Lower leg skin (tissue), 4 donors: Measurements from ENCODE around the gene LRP6. TPM values are rescaled to one million over a fixed set of nuclear protein-coding genes. Genes with fewer than 3 reads are reported as not detected.

Experiments
- DNase-seq, 2 donors: peaks; one replicate each; pipeline ENCODE4 v3.0.0-alpha.2; 2019; ENCODE audit warnings: low spot score in 2 of 2
- H3K4me3 ChIP-seq: fragments of 200-600 bp; sonication (generic); 2 replicates; pipeline ENCODE4 v1.5.1; 2017; ENCODE audit warnings: mild to moderate bottlenecking, low read depth; ENCODE audit not compliant: poor library complexity, severe bottlenecking
- CTCF ChIP-seq, 3 donors: fragments of 450-650 bp; IDR thresholded peaks; one replicate each; pipeline ENCODE4 v1.5.1; 2016; ENCODE audit warnings: antibody characterized with exemption in 3 of 3, mild to moderate bottlenecking in 3 of 3, moderate library complexity in 2 of 3
- POLR2A ChIP-seq, 2 donors: fragments of 450-650 bp; IDR thresholded peaks; one replicate each; pipeline ENCODE4 v1.6.1; 2016 to 2017; ENCODE audit warnings: antibody characterized with exemption in 2 of 2, mild to moderate bottlenecking in 1 of 2, moderate library complexity in 1 of 2
- WGBS, 2 donors: methylation state at CpG; one replicate each; pipeline ENCODE4 v1.1.5; 2018; 5-methylcytosine and 5-hydroxymethylcytosine counted together
- intact Hi-C: fragments of 100-400 bp; cut with DNase I; formaldehyde crosslinking; loops from one replicate; pipeline ENCODE4 v1.15.0; 2023; ENCODE audit warnings: low total_unique reads
- total RNA-seq, 4 donors: library from RNA; depleted of rRNA; stranded (reverse); fragments of >200 nt; gene quantifications; one replicate each; pipeline ENCODE4 v1.1.0, GENCODE V29; 2016

The LRP6 gene
- total RNA-seq, 4 donors from 2014 or later: 19.6 to 37.3 (median 26.1) TPM

DNA sequence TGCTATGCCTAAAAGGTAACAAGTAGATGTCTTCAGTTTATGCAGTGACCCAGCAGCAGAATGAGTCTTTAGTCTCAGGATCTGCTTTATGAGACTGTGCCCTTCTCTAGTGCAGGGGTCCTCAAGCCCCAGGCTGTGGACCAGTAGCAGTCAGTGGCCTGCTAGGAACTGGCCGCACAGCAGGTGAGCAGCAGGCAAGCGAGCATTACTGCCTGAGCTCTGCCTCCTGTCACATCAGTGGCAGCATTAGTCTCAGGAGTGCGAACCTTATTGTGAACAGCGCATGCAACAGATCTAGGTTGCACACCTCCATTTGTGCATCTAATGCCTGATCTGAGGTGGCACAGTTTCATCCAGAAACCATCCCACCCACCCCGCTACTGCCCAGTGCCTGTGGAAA lies 38.4 kb downstream of the LRP6 start:
- DNase-seq: no peak
- intact Hi-C loops: no loop called here

DNA sequence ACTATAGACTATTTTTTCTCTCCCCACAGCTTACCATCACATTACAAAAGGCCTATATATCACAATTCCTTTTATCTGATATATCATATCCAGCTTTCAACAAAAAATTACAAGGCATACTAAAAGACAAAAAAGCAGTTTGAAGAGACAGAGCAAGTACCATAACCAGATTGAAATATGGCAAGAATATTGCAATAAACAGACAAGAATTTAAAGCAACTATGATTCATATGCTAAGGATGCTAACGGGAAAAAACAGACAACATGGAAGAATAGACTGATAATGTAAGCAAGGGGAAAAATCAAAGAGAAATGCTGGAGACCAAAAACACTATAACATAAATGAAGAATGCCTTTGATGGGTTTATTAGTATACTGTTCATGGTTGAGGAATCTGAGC lies 40.7 kb downstream of the LRP6 start:
- TF ChIP-seq CTCF (IDR thresholded peaks at IDR 0.05): no peak
- no peak for TF ChIP-seq POLR2A (IDR thresholded peaks at IDR 0.05)
- WGBS, 2 donors: 81 to 95% methylated on average over 1 of the region's 1 CpG
- intact Hi-C loops: no loop called here

More for the DNA sequence above, 38.4 kb downstream of the LRP6 start:
- no peak for TF ChIP-seq CTCF (IDR thresholded peaks at IDR 0.05)
- no peak for TF ChIP-seq POLR2A (IDR thresholded peaks at IDR 0.05)
- H3K4me3 ChIP-seq: no peak overlapping the region
- 97% methylated on average over 5 of the region's 5 CpGs for WGBS, 2 donors

DNA sequence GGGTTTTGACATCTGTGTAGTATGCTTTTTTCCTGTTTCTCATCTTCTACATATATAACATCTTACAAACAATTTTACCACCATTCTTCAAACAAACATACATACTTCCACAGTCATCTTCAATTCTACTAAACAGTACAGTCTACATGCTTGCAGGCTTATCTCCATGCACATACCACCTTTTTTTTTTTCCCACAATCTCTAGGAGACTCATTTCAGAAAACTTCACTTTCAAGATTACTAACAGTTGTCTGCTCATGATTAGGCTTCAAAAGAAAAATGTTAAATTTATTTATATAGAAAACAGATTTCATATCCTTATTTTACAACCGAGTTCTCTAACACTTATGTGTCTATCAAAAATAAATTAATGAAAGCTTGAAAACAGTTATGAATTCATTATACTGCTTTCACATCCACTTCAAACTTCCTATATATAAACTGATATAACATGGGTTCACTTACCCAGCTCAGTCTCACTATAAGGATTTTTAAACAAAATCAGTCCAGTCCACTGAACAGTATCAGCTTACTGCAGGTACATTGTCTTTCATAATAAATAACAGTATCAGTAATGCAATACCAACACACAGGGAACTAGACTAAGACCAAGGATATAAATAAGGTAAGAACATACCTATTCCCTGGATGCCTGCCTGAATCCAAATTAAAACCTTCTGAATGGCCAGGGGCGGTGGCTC lies 42.5 kb downstream of the LRP6 start:
- DNase-seq: no peak
- intact Hi-C loops: no loop called here
- no peak overlapping the region for H3K4me3 ChIP-seq
- WGBS, 2 donors: 79 to 80% methylated on average over 2 of the region's 2 CpGs
- TF ChIP-seq POLR2A (IDR thresholded peaks at IDR 0.05): no peak
- no peak for TF ChIP-seq CTCF (IDR thresholded peaks at IDR 0.05)

More for the DNA sequence above, 40.7 kb downstream of the LRP6 start:
- no peak for DNase-seq
- H3K4me3 ChIP-seq: no peak overlapping the region

GRCh38 chr12:12221560-12221959 lies 45.3 kb downstream of the LRP6 start:
- 83 to 85% methylated on average over 2 of the region's 2 CpGs for WGBS, 2 donors
- H3K4me3 ChIP-seq: no peak overlapping the region
- no peak for DNase-seq
- intact Hi-C loops: no loop called here
- TF ChIP-seq POLR2A (IDR thresholded peaks at IDR 0.05) (no peak), CTCF (IDR thresholded peaks at IDR 0.05) (no peak)

DNA sequence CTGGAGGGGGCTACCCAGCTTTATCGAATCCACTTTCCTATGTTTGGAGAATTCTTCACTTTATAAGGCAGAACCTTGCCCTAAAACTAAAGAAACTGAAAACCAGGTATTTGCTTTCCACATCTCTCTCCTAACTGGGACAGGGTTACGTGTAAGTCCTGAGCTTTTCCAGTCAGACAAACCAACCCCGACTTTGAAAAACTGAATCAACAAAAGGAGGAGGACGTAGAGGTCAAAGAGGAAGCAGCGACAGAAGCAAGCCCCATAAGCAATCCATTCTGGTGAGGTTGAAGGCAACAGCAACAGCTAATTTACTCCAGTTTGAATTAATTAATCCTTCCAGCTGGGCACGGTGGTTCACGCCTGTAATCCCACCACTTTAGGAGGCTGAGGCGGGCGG lies 47.2 kb downstream of the LRP6 start:
- no peak for DNase-seq
- no peak for TF ChIP-seq POLR2A (IDR thresholded peaks at IDR 0.05)
- TF ChIP-seq CTCF (IDR thresholded peaks at IDR 0.05): no peak
- intact Hi-C loops: no loop called here
- H3K4me3 ChIP-seq: no peak overlapping the region
- WGBS, 2 donors: 91 to 96% methylated on average over 9 of the region's 9 CpGs

DNA sequence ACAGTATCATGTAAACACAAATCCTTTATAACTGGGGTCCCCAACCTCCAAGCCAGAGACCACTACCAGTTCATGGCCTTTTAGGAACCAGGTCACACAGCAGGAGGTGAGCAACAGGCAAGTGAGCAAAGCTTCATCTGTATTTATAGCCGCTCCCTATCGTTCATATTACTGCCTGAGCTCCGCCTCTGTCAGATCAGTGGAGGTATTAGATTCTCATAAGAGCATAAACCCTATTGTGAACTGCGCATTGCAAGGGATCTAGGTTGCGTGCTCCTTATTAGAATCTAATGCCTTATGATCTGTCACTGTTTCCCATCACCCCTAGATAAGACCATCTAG lies 49.9 kb downstream of the LRP6 start:
- WGBS, 2 donors: 84 to 86% methylated on average over 5 of the region's 5 CpGs
- no peak for DNase-seq
- TF ChIP-seq POLR2A (IDR thresholded peaks at IDR 0.05): no peak
- no peak for TF ChIP-seq CTCF (IDR thresholded peaks at IDR 0.05)
- H3K4me3 ChIP-seq: no peak overlapping the region
- intact Hi-C loops: no loop called here
